SIG-M5 (cell line): Measurements from ENCODE around the gene KIAA0513.

Experiments used
- DNase-seq: peaks from one replicate; lab custom pipeline; 2025; lab: John Stamatoyannopoulos, UW

Gene KIAA0513

DNA sequence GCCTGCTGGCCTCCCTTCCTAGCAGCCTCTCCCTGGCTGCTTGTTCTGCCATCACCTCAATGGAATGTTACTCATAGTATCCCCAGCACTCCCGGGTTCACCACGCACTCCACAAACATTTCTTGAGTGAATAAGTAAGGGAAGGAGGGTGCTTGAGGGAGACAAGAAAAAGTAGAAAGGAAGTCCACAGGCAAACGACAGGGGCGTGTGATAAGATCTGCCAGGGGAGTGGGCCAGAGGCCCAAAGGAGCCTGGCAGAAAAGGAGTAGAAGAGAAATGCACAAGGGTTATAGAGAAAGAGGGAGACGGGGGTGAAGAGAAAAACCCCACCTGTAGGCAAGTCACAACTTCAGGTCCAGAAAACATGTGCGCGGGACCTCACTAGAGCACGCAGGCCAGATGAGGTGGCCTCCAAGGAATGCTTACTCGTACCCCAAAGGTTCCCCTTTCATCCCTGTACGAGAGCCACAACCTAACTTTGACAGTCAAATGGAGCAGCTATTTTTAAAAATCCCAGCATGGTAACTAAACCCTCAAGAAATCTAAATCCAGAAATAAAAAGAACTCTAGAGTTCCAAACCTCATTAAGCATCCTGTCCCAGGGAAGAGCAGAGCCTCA lies 22.9 kb upstream of the KIAA0513 start:
- DNase-seq, result no peak

- DNase-seq, result no peak
These were observed 22.1 kb upstream of the KIAA0513 start for GRCh38 chr16:85005285-85006069.

- DNase-seq, result no peak
These were observed 21.0 kb upstream of the KIAA0513 start for GRCh38 chr16:85006639-85007038.

DNA sequence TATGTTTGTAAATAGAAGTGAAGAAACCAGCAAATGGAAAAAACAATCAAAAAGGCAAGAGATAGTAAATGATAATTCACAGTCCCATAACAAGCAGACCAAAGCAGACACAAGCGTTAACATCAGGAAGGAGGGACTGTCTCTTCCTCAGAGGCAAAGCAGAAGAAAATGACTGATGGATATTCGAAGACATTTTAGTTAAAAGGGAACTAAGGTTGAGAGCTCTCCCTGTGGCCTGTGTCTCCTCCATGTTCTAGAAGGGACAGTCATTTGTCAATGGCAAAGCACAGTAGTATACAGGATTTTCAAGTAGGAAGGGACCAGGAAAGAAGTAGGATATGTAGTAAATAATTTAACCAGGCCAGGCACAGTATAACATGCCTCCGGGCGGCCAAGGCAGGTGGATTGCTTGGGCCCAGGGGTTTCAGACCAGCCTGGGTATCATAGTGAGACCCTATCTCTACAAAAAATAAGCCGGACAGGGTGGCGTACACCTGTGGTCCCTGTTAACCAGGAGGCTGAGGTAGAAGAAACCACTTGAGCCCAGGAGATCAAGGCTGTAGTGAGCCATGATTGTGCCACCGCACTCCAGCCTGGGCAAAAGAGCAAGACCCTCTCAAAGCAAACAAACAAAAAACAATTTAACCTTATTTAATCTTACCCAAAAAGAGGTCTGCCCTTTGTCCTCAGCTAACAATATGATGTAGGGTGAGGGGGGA lies 19.9 kb upstream of the KIAA0513 start:
- no peak for DNase-seq

- no peak for DNase-seq
These were observed 19.3 kb upstream of the KIAA0513 start for GRCh38 chr16:85008271-85008670.

DNA sequence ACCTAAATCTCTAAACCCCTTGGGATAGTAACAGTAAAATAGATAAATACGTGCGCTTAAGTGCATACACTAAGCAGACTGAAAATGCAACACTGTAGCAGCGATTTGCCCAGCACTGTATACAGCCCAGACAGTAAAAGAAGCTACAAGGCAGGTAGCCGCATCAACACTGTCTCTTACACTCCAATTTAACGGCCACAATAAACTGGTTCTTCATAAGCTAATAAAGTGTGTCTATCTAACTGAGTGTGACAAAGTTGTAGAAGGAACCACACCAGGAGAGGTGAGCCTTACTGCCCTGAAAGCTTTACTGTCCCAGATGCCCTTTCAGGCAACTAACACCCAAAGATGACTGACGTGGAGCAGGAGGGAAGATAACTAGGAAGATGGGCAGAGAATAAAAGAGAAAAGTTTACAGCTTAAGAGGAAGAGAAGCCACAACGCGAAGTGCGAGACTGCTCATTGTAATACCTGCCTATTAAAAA lies 17.1 kb upstream of the KIAA0513 start:
- DNase-seq, result no peak

- peak; percentile 17 for DNase-seq
These were observed 16.4 kb upstream of the KIAA0513 start, which contains the start of gene ZDHHC7 for GRCh38 chr16:85010931-85011845. TSS of gene ZDHHC7 (minus strand) at chr16:85011535. CDS start at chr16:84990618, 20,917 bp downstream.

- no peak for DNase-seq
These were observed 15.7 kb upstream of the KIAA0513 start for GRCh38 chr16:85011846-85012284.

DNA sequence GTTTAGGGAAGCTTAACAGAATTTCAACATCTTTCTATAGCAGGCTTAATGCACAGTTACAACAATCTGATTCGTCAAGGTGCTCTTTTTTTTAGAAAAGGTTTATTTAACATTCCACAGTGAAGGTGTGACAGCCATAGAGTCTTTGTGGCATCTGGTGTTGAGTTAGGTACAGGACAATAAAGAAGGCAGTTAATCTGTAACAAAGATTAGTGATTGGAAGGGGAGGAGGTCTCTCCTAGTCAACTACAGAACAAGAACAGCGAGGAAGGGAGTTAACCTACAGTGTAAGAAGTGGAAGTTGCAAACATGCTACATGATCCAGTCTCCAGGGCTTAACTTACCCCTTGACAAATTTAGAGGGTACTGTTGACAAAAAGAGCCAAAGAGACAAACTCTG lies 13.3 kb upstream of the KIAA0513 start:
- no peak for DNase-seq

- DNase-seq, result no peak
These were observed 12.0 kb upstream of the KIAA0513 start for GRCh38 chr16:85015481-85016187.

DNA sequence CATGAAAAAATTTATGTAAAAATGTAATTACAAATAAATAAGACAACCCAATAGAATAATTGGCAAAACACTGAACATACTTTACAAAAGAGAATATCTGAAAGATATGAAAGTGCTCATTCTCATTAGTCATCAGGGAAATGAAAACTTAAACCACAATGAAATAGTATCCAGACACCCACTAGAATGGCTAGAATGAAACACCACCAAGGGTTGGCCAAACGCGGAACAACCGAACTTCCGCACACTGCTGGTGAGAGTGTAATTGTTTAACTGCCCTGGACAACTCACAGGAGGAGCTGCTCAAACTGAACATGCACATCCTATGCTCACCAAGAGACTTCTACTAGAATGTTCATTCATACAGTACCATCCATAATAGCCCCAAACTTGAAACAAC lies 10.4 kb upstream of the KIAA0513 start:
- peak; percentile 22 for DNase-seq

GRCh38 chr16:85017633-85018032 lies 10.0 kb upstream of the KIAA0513 start:
- DNase-seq, result no peak

DNA sequence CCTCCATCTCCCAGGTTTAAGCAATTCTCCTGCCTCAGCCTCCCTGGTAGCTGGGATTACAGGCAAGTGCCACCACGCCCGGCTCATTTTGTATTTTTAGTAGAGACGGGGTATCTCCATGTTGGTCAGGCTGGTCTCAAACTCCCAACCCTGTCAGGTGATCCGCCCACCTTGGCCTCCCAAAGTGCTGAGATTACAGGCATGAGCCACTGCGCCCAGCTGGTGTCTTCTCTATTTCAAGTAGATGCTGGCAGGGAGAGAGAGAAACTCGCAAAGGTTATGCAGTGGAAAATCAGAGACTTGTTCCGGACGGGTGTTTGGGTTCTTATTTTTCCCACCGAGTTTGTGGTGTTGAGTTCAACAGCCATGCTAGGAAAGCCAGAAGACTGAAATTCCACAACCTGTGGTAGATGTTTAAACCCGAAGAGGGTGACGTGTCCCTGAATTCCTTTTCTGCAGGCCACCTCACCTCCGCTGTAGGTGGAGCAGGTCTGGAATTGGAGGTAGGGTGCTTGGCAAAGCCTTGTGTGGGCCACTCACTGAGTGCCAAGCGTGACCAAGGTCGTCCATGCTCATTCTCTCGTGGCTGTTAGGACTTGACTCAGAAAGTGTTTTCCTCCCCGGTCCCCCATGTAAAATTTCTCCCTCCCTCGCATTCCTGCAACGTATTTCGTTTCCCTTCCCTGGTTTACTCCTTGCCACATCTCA lies 8.9 kb upstream of the KIAA0513 start:
- no peak for DNase-seq

GRCh38 chr16:85019659-85020245 lies 7.8 kb upstream of the KIAA0513 start:
- DNase-seq, result no peak

DNA sequence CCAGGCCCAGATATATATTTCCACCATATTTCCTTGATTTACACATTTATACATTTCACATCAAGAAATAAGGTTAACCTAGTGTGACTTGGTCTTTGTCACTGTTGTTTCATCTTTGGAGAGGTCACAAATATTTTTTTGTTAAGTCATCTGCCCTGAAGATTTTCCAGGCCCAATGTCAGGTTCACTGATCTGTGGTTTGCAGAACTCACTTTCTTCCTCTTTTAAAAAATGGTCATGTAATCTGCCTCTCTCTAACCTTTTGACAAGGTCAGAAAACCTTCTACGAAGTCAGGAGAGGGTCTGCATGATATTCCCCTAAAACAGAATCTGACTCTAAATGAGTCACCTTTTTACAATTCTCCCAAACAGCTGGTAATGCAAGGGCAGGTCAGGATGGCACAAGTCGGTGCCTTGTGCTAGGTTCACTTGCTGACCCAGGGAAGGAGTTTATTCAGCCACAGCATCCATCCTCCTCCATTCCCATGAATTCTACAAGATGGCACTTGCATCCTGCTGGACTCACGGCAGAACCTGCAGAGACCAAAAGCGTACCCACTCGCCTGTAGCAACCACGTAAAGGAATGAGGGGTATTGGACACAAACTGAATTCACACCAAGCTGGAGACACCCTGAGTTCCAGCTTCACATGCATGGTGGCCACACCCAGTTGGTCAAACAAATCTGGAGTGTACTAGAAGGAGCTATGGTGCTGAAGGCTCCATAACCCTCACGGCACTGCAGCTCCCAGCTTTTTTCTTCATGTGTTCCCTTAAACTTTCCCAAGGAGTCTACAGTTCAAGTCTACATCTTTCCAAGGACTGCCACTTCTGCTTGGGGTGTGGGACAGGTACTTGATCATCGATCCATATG lies 1.6 kb upstream of the KIAA0513 start:
- peak; percentile 24 for DNase-seq

DNA sequence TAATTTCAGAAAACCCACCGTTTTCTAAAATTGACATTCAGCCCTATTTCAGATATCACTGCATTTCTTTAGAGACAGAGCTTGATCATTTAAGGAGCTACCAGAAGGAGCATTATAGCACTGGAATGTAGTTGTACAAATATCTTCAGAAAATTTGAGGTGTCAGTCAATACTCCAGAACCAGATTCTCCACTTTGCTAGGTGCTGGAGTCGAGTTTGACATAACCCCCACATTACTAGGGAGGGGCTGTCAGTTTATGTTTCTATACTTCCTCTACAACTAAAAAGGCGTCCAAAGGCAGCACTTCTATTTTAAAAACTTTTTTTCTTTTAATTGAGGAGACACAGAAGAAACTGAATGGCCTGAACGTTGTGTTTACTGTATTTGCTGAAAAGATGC lies 892 bp upstream of the KIAA0513 start:
- DNase-seq, result no peak

GRCh38 chr16:85027958-85028684 lies 526 bp downstream of the KIAA0513 start:
- no peak for DNase-seq

- no peak for DNase-seq
These were observed 1.3 kb downstream of the KIAA0513 start for GRCh38 chr16:85028685-85029407.
